GM19239 (cell line): ENCODE results near the gene B3GALT5.

Source experiments
- DNase-seq: peaks from one replicate; pipeline ENCODE4 v3.0.0; 2011; ENCODE audit warnings: low spot score; ENCODE audit not compliant: insufficient read length
- FAIRE-seq: peaks from 2 replicates; lab custom pipeline; 2011; peaks lifted over from hg19 to GRCh38; lab: Jason Lieb, UNC

B3GALT5 gene

DNA sequence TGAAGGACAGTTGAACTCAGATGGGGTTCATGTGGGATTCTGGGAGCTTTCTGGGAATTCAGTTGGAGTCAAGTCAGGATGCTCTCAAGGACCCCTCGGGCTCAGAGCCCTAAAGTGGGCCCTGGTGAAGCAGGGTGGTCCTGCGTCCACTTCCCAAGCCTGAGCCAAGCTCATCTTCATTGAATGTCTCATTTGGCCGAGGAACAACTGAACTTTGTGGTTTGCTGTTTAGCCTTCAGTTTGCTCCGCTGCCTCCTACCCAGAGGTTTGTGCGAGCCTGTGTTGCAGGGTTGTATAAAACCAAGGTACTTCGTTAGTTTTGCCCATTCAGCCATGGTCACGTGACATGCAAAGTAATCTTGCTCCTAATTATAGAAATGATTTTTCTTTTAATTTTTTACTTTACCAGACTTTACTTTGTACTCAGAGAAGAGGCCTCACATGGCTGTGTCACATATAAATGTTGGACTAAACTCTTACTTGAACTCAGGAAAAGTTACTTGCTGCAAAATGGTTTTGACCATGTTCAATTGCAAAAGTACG, 49.7 kb downstream of the B3GALT5 start:
- DNase-seq (no peak), FAIRE-seq (no peak)

DNA sequence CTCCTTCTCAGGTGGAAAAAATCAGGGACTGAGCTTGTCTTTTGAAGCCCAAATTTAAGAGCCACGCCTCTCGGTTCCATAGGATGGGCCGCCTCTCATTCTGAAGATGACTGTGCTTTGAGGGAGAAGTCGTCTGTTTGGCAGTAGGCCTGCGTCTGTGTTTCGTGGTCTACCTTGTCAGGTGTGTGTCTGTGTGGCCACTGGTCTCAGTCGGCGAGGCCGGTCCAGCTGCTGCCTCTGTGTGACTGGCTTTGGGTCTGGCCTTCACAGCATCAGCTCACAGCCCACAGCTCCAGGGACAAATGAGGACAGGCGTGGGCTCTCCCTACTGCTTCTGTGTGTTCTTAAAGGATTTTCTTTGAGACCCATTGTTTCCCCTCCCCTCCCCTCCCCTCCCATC, 50.3 kb downstream of the B3GALT5 start:
- FAIRE-seq (no peak), DNase-seq (no peak)

DNA sequence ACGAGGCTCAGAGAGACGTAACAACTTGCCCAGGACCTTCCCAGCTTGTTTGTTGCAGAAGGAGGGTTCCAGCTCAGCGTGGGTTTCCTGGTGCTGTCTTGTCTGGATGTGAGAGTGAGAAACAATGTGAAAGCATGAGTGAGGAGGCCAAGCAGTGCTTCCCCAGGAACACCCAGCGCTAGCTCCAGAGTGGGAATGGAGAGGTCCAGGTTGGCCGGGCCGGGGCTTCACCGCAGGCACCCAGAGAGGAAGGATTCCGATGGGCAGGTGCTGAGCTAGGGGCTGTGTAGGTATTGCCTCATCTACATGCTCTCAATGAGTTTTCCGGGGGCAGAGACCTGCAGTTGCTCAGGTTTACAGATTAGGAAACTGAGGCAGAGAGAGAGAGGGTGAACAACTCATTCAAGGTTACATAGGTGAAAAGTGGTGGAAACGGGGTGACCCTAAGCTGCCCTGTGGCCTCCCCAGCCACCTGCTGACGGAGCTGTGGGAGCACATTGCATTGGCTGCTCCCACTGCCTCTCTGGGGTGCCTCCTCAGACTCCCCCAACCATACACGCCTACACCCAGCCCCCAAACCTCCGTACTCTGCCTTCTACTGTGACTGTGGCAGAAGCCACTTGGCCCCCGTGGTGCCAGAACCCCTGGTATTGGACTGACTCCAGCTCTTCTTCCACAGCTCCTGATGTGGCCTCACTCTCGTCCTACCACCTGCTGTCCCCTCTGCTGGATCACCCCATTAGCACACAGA, 51.2 kb downstream of the B3GALT5 start:
- no peak for DNase-seq
- no peak for FAIRE-seq

DNA sequence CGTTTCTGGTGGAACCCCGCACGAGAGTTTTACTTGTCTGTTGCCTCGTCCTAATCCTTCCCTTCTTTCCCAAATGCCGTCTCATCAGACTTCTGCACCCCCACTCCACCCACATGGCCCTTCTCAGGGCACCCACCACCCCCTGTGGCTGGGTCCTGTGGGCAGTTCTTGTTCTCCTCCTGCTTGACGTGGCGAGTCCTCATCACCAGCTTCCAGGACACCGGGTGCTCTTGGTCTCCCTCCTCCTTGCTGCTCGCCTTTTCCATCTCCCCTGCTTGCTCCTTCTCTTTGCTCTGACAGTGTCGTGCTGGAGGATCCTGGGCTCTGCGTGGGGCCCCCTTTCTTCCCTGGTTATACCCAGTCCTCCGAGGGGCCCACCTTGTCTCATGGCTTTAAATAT, 51.8 kb downstream of the B3GALT5 start:
- DNase-seq (no peak), FAIRE-seq (no peak)

DNA sequence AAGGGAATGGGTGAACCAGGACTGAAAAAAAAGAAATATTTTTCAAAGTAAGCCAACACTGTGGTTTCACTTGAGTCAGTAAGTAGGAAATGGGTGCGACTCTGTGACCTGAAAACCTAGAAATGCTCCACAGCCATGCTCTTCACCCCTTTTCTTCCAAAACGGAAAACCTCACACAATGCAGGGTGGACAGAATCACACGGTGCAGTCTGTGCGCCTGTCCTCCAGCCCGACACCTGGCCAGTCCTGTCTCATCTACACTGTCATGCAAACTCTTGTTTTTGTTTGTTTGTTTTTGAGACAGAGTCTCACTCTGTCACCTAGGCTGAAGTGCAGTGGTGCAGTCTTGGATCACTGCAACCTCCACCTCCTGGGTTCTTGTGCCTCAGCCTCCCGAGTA, 53.3 kb downstream of the B3GALT5 start:
- DNase-seq (no peak), FAIRE-seq (no peak)

DNA sequence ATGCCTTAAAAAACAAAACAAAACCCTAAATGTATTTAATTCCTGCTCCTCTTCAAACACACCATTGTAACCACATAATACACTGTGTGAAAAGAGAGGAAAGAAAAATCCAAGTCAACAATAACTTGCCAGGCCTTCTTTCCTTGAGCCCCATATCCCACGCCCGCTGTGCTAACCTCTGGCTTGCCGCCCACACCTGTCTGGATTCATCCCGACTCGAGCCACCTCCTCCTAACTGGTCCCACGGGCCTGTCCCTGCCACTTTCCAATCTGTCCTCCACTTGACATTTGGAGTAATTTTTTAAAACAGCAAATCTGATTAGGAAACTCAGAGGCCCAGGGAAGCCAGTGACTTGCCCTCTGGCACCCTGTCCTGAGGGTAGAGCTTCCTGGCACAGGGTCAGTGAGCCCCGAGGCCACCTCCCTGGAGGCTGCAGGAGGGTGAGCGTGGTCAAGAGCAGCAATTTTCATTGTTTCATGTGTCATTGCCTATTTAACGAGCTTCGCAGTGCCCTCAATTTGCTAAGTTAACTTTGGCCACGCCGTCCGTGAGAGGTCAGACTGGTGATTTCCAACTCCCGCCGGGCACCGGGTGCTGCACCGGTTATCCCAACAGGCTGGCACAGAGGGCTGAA, 54.1 kb downstream of the B3GALT5 start:
- no peak for FAIRE-seq
- DNase-seq: no peak

DNA sequence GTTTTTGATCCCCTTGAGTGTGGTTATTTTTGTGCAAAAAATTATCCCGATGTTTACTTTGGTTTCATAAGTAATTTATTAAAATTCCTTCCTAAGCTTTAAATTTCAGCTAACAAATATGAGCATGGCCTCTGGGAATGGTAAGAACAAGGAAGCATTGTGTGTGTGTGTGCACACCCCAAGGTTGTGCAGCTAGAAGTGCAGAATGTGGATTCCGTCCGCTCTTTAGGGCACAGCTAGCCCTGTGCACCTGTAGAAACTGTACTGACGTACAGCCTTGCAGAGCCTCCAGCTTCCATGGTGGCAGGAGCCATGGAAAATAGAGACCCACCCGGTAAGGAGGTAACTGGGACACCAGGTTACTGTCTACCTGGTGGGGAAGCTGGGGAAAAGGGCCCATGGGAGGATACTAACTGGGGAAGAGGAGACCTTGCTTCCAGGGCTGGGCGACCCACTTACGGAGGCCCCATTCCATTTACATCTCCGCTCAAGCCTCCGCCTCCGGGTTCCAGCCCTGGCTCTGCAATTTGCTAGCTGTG, 54.7 kb downstream of the B3GALT5 start:
- no peak for FAIRE-seq
- DNase-seq: no peak

DNA sequence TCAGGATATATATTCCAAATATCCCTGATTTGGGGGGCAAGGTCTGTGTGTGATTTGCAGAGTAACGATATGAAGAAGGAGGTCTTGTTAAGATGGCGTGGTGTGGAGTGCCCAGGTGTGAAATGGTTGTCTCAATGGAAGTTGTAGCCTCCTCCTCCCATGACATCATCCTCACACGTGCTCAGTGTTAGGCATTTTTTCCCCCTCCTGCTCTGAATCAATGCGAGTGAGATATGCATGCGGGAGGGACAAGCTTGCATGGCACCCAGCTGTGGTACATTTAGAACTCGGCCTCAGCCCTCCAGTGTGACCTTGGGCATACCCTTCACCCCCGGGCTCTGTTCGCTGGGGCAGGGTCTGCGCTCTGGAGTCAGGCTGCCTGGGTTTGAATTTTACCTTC, 55.6 kb downstream of the B3GALT5 start:
- FAIRE-seq: no peak
- no peak for DNase-seq

DNA sequence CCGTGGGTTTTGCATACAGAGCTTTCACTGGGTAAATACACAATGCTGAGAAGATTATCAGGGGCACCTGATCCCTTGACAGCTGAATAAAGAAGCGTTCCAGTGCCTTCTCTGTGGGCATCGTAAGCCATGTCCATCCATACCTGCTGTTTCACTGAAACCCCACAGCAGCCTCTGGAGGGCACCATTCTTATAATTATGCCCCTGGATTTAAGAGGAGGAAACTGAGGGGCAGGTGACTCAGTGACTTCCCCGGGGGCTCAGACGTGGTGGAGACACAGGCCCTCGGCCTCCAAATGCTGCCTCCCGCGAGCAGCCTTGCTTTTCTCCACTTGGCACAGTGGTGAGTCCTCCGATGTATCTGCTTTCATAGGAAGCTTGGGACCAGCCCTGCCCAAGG, 56.7 kb downstream of the B3GALT5 start:
- FAIRE-seq: no peak

DNA sequence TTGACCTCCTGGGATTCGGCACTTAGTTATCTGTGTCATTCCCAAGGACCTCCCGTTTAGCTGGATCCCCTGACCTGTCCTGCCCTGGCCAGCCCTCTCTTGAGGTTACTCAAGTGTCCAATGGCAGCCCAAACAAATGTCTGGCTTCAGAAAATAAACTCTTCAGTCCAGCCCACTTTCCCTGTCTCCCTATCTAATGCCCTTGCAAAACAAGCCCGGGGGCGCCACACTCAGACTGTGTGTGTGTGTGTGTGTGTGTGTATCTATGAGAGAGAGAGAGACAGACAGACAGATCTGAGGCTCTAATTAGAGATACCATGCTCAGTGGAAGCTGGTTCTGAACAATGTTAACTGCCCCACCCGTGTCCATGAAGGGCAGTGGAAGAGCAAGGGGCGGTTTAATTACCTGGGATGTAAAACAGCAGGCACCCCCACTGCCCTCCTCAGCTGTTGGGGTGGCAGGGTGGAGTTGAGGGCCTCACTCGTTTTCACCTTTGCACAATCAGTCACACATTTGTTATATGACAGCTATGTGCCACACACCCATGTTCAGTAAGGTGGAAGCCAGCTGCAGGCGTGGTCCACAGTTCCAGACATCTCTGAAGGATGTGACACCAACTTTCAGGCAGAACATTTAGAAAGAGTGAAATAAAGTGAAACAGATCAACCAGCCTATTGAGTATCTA, 57.4 kb downstream of the B3GALT5 start:
- FAIRE-seq (no peak), DNase-seq (no peak)

More for the DNA sequence above, 56.7 kb downstream of the B3GALT5 start:
- no peak for DNase-seq

DNA sequence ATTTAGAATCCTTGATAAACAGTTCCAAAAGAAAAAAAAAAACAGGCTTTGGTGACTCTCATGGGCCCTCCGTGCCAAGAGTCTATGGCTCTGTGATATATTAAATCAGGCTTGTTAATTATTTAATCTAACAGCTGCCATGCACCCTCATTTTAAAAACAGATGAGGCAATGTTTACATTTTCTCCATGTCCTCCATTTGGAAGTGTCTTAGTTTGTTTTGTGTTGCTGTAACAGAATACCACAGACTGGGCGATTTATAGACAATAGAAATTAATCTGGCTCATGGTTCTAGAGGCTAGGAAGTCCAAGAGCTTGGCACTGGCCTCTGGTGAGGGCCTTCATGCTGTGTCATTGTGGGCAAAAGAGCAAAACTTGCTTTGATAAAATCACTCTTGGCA, 58.0 kb downstream of the B3GALT5 start:
- FAIRE-seq: no peak

DNA sequence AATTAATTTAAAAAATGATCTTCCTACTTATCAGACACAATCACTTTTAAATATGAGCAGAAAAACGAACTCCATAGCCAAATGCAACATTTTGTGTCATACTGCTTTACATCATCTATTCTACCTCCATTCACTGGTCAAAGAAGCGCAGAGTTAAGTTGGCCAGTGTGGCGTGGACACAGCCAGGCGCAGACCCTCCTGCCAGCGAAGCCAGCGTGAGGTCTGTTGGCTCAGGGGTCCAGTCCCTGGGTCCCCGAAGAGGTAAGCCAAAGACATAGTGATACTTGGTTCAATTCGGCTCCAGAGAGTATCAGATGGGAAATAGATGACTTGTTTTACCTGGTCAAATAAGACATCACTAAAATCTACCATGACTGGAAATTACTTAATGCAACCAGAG, 59.2 kb downstream of the B3GALT5 start:
- DNase-seq (no peak), FAIRE-seq (no peak)

More for the DNA sequence above, 58.0 kb downstream of the B3GALT5 start:
- no peak for DNase-seq

DNA sequence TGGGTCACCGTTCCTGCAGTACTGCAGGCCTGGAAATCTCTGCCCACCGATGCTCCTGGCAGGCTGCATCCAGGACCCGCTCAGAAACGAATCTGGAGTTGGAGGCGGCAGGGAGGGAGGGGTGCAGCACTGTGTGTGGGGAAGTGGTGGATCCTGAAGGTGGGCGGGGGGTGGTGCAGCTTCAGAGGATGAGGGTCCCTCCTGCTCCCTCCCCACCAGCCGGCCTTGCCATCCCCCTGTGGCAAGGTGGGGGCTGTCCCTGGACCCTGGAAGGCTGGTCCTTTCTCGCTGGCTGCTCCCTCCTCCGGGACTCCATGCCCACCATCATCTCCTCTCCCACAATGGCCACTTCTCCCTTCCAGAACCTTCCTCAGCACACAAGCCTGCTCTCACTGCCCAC, 60.4 kb downstream of the B3GALT5 start:
- FAIRE-seq: no peak

DNA sequence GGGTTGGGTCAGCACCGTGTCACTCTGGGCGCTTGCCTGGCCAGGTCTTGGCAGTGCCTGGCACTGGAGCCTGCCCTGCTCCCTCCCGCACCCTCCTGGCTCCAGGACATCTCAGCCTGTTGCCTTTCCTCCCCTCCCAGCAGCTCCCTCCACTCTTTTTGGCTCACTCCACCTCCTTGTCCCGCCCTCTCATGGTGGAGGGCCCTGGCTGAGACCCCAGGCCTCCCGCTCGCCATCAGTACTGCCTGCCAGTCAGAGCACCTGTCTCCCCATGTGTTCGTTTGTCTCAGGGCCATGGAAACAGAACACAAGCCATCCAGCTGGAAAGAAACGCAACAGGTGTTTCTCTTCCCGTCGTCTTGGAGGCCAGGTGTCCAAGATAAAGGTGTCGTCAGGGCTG, 61.0 kb downstream of the B3GALT5 start:
- DNase-seq: no peak

More for the DNA sequence above, 60.4 kb downstream of the B3GALT5 start:
- no peak for DNase-seq

DNA sequence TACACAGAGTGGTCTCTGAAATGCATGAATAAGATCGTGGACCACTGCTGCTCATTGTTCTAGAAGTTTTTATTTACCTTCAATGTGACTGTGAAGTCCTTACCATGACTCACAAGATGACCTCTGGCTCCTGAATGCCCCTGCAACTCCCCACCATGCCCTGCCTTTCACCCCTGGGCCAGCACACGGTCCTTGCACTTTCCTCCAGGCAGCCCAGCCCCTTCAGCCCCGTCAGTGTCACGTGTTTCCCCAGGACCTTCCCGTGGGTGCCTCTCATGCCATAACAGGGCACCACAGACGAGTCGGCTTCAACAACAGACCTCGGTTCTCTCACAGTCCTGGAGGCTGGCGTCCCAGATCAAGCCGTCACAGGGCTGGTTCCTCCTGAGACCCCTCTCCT, 62.1 kb downstream of the B3GALT5 start:
- no peak for DNase-seq
- no peak for FAIRE-seq

More for the DNA sequence above, 61.0 kb downstream of the B3GALT5 start:
- FAIRE-seq: no peak

DNA sequence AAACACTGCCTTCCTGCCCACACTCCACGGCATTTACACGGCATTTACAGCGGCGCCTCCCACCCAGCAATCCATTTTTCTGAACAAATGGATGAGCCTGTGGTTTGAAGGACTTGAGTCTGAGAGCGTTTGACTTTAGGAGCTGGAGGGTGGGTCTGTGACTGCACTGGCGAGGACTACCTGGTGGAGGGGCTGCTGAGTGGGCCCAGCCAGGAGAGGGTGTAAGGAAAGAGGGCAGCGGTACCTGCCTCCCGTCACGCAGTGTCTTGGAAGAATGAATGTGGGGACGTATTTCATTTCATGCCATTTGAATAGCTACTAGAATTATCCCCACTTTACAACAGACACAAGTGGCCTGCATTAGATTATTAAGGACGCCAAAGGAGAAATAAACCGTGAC, 62.9 kb downstream of the B3GALT5 start:
- FAIRE-seq: no peak
- no peak for DNase-seq

DNA sequence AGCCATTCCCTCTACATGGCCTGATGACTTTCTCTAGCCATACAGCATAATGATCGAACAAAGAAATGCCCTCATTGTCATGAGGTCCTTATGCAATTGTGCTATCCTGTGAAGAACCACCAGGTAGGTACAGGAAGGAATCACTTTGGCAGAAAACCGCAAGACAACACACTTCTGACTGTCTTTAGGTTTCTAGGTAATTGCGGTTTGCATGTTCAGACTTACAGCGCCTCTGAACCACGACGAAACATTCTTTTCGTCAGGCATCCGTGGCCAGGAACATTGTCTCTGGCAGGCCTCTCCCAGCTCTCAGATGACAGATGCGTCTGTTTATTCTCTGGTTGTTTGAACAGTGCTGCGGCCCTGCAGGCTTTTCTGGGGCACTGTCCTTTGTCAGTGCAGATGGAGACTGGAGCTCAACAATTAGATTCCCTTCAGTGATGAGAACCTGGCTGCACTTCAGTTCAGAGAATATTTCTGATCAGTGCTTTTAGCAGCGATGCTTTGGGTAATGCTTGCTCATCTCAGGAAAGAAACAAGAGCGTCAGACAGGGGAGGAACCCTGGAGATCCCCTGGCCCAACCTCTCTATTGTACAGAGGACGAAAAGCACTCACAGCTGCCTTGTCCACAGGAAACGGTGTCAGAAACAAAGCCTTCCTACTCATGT, 63.4 kb downstream of the B3GALT5 start:
- DNase-seq (no peak), FAIRE-seq (no peak)

DNA sequence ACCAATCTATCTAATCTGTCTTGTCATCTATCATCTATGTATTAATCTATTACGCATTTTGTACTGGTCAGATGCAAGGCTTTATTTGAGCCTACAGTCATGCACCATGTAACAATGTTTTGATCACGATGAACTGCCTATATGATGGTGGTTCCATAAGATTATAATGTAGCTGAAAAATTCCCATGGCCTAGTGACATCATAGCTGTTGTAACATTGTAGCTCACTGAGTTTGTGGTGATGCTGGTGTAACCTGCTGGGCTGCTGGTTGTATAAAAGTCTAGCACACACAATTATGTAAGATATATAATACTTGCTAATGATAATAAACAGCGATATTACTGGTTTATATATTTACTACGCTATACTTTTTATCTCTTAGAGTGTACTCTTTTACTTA, 67.5 kb downstream of the B3GALT5 start:
- no peak for FAIRE-seq
- no peak for DNase-seq

DNA sequence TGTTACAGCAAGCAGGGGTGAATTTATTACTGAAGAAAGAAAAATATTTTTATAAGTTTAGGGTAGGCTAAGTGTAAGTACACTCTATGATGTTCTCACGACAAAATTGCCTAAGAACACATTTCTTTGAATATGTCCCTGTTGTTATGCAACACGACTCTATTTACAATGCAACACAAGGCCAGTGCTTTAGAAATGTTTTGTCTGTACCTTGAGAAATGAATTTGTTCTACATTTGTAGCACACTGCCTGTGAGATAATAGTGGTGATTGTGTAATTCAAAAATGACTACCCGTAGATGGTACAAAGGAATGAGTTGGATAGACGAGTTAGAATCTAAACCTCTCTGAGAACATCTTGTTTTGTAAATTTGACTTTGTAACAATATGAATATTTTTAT, 68.5 kb downstream of the B3GALT5 start:
- DNase-seq: no peak

DNA sequence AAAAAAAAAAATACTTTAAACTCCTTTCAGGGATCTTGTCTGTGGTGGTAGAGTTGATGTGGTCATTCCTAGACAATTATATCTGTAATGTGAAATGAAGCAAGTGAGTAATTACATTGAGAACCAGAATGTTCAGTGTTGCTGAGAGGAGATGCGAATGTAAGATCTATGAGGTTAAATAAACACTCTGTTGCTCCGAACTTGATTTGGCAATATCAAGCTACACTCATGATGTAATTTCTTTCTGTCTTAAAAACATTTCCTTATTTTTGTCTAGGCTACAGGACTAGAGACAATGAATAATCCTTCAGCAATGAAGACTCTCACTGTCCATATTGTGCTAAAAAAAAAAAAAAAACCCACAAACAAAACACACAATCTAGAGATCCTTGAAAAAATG, 69.1 kb downstream of the B3GALT5 start:
- DNase-seq (no peak), FAIRE-seq (no peak)

More for the DNA sequence above, 68.5 kb downstream of the B3GALT5 start:
- no peak for FAIRE-seq
